22Rv1 (cell line): ENCODE results near the gene C2orf72.

ENCODE experiments used
- ZFX ChIP-seq: fragments of 450-650 bp; IDR thresholded peaks from 2 replicates; pipeline ENCODE4 v1.6.1; 2017; ENCODE audit warnings: antibody characterized with exemption, borderline replicate concordance
- TF ChIP-seq, protein P1 (sequence below): fragments of 450-650 bp; IDR thresholded peaks from 2 replicates; pipeline ENCODE4 v1.5.1; 2017; ENCODE audit warnings: mild to moderate bottlenecking

DNA sequence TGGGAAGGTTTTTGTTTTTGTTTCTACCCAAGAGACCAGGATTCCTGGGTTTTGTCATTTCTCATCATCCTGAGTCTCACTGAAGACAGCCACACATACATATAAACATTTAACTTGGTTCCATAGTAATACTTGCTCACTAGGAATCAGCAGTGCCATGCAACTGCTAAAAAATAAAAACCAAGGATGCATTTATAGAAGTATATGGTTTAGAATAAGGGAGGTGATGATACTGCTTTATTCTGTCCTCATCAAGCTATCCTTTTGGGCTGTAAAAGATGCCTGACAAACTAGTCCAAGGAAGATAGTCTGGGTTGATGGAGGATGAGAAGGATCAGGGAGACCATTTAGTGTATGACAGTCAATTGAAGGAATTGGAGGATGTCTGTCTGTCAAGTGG lies 40.7 kb upstream of the C2orf72 start:
- TF ChIP-seq, protein P1, sequence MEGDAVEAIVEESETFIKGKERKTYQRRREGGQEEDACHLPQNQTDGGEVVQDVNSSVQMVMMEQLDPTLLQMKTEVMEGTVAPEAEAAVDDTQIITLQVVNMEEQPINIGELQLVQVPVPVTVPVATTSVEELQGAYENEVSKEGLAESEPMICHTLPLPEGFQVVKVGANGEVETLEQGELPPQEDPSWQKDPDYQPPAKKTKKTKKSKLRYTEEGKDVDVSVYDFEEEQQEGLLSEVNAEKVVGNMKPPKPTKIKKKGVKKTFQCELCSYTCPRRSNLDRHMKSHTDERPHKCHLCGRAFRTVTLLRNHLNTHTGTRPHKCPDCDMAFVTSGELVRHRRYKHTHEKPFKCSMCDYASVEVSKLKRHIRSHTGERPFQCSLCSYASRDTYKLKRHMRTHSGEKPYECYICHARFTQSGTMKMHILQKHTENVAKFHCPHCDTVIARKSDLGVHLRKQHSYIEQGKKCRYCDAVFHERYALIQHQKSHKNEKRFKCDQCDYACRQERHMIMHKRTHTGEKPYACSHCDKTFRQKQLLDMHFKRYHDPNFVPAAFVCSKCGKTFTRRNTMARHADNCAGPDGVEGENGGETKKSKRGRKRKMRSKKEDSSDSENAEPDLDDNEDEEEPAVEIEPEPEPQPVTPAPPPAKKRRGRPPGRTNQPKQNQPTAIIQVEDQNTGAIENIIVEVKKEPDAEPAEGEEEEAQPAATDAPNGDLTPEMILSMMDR, result no peak
- TF ChIP-seq ZFX, result no peak
